ENCODE results near the gene UBE2D2. TPM values are rescaled to one million over a fixed set of nuclear protein-coding genes. Genes with fewer than 3 reads are reported as not detected.
A peak's percentile ranks its signal among the peaks of the same experiment; 100 is the strongest.

UBE2D2 gene
- total and polyA plus RNA-seq, 10 of the 15 experiments (the other 5 are each of a cell fraction or from before 2014, with no cell fraction given): 58.6 to 245 (median 128) TPM

DNA sequence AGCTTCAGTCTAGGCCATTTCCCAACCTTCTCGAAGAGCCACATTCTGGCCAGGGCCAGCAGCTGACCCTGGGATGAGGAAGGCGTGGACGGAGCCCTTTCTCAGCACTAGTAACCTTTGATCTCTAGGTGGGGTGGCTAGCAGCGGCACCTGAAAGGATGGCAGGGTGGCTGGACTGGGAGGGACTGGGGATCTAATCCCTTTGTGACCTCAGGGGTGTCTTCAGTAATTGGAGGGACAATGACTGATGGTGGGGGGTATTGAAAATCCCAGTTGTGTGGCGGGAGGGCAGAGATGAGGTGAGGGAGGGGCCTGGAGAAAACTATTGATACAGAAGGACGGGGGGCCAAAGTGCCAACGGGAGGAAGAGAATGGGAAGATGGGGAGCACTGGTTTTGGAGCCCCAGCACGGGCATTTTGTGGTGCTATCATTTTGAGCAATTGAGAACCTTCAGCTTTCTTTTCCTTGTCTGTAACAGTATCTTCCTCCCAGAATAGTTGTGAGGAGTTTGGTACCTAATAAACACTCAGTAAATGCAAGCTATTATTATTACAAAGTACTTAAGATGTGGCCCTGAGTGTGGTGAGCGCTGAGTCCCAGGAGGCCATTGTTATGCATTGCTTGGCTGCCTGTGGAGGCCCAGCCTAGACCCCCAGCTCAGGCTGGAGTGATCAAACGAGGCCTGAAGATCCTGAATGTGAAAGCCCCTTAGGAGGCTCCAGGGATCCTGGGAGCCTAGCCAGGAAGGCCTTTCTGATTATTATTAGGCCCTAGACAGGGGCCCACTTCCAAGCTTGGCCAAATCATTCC lies 37.3 kb upstream of the UBE2D2 start (continued):
- TF ChIP-seq NFIC (IDR thresholded peaks at IDR 0.05; ENCODE audit: low read depth, low read length) (no peak), ESRRA (IDR thresholded peaks at IDR 0.05; ENCODE audit: low read length) (no peak), CBFB (IDR thresholded peaks at IDR 0.05; ENCODE audit: low read depth) (no peak), ZSCAN29 (IDR thresholded peaks at IDR 0.05) (no peak), IKZF2 (IDR thresholded peaks at IDR 0.05) (0 out of 4 replicates have a peak, but pooled peaks of 1 of the 2 experiments have one; percentile 18), EGR1 (IDR thresholded peaks at IDR 0.05; ENCODE audit: borderline replicate concordance in 1 of 2, low read depth in 2 of 2, low read length in 2 of 2) (no peak), RBBP5 (conservative IDR thresholded peaks at IDR 0.05) (no peak), SP1 (IDR thresholded peaks at IDR 0.05; ENCODE audit: low read depth, low read length) (no peak), RUNX3 (IDR thresholded peaks at IDR 0.05; ENCODE audit: low read length) (peak; percentile 79), RCOR1 (conservative IDR thresholded peaks at IDR 0.05; ENCODE audit: low read depth, low read length) (no peak), HDAC6 (IDR thresholded peaks at IDR 0.05; ENCODE audit: unreplicated experiment) (no peak), SREBF2 (IDR thresholded peaks at IDR 0.05; ENCODE audit: low read length) (no peak)
- TF ChIP-seq, protein P1, sequence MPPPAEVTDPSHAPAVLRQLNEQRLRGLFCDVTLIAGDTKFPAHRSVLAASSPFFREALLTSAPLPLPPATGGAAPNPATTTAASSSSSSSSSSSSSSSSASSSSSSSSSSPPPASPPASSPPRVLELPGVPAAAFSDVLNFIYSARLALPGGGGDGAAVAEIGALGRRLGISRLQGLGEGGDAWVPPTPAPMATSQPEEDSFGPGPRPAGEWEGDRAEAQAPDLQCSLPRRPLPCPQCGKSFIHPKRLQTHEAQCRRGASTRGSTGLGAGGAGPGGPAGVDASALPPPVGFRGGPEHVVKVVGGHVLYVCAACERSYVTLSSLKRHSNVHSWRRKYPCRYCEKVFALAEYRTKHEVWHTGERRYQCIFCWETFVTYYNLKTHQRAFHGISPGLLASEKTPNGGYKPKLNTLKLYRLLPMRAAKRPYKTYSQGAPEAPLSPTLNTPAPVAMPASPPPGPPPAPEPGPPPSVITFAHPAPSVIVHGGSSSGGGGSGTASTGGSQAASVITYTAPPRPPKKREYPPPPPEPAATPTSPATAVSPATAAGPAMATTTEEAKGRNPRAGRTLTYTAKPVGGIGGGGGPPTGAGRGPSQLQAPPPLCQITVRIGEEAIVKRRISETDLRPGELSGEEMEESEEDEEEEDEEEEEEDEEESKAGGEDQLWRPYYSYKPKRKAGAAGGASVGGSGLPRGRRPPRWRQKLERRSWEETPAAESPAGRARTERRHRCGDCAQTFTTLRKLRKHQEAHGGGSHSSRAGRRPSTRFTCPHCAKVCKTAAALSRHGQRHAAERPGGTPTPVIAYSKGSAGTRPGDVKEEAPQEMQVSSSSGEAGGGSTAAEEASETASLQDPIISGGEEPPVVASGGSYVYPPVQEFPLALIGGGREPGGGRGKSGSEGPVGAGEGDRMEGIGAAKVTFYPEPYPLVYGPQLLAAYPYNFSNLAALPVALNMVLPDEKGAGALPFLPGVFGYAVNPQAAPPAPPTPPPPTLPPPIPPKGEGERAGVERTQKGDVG (CRISPR knock-in tag; IDR thresholded peaks at IDR 0.05): no peak
- TF ChIP-seq, protein P2, sequence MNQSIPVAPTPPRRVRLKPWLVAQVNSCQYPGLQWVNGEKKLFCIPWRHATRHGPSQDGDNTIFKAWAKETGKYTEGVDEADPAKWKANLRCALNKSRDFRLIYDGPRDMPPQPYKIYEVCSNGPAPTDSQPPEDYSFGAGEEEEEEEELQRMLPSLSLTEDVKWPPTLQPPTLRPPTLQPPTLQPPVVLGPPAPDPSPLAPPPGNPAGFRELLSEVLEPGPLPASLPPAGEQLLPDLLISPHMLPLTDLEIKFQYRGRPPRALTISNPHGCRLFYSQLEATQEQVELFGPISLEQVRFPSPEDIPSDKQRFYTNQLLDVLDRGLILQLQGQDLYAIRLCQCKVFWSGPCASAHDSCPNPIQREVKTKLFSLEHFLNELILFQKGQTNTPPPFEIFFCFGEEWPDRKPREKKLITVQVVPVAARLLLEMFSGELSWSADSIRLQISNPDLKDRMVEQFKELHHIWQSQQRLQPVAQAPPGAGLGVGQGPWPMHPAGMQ (IDR thresholded peaks at IDR 0.05; ENCODE audit: borderline replicate concordance): no peak
- TF ChIP-seq, protein P3, sequence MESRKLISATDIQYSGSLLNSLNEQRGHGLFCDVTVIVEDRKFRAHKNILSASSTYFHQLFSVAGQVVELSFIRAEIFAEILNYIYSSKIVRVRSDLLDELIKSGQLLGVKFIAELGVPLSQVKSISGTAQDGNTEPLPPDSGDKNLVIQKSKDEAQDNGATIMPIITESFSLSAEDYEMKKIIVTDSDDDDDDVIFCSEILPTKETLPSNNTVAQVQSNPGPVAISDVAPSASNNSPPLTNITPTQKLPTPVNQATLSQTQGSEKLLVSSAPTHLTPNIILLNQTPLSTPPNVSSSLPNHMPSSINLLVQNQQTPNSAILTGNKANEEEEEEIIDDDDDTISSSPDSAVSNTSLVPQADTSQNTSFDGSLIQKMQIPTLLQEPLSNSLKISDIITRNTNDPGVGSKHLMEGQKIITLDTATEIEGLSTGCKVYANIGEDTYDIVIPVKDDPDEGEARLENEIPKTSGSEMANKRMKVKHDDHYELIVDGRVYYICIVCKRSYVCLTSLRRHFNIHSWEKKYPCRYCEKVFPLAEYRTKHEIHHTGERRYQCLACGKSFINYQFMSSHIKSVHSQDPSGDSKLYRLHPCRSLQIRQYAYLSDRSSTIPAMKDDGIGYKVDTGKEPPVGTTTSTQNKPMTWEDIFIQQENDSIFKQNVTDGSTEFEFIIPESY (IDR thresholded peaks at IDR 0.05): no peak
- TF ChIP-seq, protein P4, sequence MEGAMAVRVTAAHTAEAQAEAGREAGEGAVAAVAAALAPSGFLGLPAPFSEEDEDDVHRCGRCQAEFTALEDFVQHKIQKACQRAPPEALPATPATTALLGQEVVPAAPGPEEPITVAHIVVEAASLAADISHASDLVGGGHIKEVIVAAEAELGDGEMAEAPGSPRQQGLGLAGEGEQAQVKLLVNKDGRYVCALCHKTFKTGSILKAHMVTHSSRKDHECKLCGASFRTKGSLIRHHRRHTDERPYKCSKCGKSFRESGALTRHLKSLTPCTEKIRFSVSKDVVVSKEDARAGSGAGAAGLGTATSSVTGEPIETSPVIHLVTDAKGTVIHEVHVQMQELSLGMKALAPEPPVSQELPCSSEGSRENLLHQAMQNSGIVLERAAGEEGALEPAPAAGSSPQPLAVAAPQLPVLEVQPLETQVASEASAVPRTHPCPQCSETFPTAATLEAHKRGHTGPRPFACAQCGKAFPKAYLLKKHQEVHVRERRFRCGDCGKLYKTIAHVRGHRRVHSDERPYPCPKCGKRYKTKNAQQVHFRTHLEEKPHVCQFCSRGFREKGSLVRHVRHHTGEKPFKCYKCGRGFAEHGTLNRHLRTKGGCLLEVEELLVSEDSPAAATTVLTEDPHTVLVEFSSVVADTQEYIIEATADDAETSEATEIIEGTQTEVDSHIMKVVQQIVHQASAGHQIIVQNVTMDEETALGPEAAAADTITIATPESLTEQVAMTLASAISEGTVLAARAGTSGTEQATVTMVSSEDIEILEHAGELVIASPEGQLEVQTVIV (IDR thresholded peaks at IDR 0.05; ENCODE audit: borderline replicate concordance, partially characterized antibody): no peak
- TF ChIP-seq, protein P5, sequence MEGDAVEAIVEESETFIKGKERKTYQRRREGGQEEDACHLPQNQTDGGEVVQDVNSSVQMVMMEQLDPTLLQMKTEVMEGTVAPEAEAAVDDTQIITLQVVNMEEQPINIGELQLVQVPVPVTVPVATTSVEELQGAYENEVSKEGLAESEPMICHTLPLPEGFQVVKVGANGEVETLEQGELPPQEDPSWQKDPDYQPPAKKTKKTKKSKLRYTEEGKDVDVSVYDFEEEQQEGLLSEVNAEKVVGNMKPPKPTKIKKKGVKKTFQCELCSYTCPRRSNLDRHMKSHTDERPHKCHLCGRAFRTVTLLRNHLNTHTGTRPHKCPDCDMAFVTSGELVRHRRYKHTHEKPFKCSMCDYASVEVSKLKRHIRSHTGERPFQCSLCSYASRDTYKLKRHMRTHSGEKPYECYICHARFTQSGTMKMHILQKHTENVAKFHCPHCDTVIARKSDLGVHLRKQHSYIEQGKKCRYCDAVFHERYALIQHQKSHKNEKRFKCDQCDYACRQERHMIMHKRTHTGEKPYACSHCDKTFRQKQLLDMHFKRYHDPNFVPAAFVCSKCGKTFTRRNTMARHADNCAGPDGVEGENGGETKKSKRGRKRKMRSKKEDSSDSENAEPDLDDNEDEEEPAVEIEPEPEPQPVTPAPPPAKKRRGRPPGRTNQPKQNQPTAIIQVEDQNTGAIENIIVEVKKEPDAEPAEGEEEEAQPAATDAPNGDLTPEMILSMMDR (IDR thresholded peaks at IDR 0.05 in 2 of 3, conservative IDR thresholded peaks at IDR 0.05 in 1 of 3; ENCODE audit: control insufficient read depth in 2 of 3, extremely low read depth in 1 of 3, insufficient read depth in 1 of 3, low read depth in 3 of 3, low read length in 3 of 3): no peak
